ENCODE measurements around the gene C1orf159.

C1orf159 gene

DNA sequence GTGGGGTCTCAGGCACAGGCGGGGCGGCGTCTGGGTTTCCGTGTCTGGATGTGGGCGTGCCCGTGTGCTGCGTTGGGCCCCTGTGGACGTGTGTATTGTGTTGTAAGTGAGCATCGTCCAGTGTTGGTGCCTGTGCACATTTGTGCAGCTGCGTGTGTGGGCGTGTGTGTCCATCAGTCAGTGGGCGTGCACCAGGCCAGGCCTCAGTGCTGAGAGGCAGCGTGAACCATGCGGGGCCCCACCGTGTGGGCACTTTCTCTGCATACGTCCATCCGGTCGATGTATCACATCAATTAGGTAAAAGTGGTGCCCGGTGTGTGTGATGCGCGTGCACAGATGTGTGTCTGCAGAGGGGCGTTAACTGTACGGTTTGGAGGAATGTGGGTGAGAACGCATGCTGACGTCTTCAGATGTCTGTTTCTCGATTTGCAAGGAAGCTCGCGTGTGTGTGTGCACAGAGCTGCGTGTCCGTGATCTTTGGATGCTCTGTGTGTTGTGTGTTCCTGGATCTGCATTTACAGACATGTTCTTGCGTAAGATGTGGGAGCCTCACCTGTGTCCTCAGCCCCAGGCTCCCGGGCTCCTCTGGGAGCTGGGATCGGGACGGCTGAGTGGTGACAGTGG lies 71.3 kb downstream of the C1orf159 start:
- H3K4me1 ChIP-seq (ENCODE audit: control insufficient read depth in 1 of 2, insufficient read depth in 1 of 2, low read depth in 1 of 2, low read length in 1 of 2): peaks cover 7 to 8% of the 10 kb centered on the region in 2 experiments
- H3K36me3 ChIP-seq: no peaks in the 10 kb centered on the region
- H3K9me3 ChIP-seq: no peaks in the 10 kb centered on the region
- H3K4me3 ChIP-seq (ENCODE audit: low read depth in 1 of 2, low read length in 1 of 2): no peak overlapping the region
- no peak overlapping the region for H3K27ac ChIP-seq
- TF ChIP-seq, protein P1, sequence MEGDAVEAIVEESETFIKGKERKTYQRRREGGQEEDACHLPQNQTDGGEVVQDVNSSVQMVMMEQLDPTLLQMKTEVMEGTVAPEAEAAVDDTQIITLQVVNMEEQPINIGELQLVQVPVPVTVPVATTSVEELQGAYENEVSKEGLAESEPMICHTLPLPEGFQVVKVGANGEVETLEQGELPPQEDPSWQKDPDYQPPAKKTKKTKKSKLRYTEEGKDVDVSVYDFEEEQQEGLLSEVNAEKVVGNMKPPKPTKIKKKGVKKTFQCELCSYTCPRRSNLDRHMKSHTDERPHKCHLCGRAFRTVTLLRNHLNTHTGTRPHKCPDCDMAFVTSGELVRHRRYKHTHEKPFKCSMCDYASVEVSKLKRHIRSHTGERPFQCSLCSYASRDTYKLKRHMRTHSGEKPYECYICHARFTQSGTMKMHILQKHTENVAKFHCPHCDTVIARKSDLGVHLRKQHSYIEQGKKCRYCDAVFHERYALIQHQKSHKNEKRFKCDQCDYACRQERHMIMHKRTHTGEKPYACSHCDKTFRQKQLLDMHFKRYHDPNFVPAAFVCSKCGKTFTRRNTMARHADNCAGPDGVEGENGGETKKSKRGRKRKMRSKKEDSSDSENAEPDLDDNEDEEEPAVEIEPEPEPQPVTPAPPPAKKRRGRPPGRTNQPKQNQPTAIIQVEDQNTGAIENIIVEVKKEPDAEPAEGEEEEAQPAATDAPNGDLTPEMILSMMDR (IDR thresholded peaks at IDR 0.05): no peak
- H3K27me3 ChIP-seq: peaks cover 40% of the 10 kb centered on the region

DNA sequence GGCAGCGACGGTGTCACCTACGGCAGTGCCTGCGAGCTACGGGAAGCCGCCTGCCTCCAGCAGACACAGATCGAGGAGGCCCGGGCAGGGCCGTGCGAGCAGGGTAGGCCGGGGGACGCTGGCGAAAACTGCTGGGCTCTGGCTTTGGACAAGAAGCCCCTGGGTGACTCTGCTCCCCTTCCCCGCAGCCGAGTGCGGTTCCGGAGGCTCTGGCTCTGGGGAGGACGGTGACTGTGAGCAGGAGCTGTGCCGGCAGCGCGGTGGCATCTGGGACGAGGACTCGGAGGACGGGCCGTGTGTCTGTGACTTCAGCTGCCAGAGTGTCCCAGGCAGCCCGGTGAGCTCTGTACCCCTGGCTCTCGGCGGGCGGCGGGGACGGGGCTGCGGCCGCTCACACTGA lies 72.0 kb downstream of the C1orf159 start:
- no peaks in the 10 kb centered on the region for H3K36me3 ChIP-seq
- peaks cover 7 to 8% of the 10 kb centered on the region in 2 experiments for H3K4me1 ChIP-seq (ENCODE audit: control insufficient read depth in 1 of 2, insufficient read depth in 1 of 2, low read depth in 1 of 2, low read length in 1 of 2)
- no peak overlapping the region for H3K4me3 ChIP-seq (ENCODE audit: low read depth in 1 of 2, low read length in 1 of 2)
- peaks cover 47% of the 10 kb centered on the region for H3K27me3 ChIP-seq
- no peaks in the 10 kb centered on the region for H3K9me3 ChIP-seq
- H3K27ac ChIP-seq: no peak overlapping the region
- TF ChIP-seq, protein P1 (IDR thresholded peaks at IDR 0.05): no peak

DNA sequence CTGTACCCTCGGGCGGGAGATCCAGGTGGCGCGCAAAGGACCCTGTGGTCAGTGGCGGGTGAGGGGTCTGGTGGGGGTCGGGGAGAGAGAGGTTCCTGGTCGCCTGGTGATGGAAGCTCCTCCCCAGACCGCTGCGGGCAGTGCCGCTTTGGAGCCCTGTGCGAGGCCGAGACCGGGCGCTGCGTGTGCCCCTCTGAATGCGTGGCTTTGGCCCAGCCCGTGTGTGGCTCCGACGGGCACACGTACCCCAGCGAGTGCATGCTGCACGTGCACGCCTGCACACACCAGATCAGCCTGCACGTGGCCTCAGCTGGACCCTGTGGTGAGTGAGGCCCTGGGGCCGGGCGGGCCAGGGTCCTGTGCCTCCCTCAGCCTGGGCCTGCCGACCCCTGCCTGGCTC lies 72.5 kb downstream of the C1orf159 start:
- Histone ChIP-seq H3K27ac (no peak overlapping the region), H3K4me3 (ENCODE audit: low read depth in 1 of 2, low read length in 1 of 2) (no peak overlapping the region), H3K9me3 (no peaks in the 10 kb centered on the region), H3K4me1 (ENCODE audit: control insufficient read depth in 1 of 2, insufficient read depth in 1 of 2, low read depth in 1 of 2, low read length in 1 of 2) (peaks cover 7 to 8% of the 10 kb centered on the region in 2 experiments), H3K27me3 (peaks cover 52% of the 10 kb centered on the region), H3K36me3 (no peaks in the 10 kb centered on the region)
- TF ChIP-seq, protein P1 (IDR thresholded peaks at IDR 0.05): no peak

DNA sequence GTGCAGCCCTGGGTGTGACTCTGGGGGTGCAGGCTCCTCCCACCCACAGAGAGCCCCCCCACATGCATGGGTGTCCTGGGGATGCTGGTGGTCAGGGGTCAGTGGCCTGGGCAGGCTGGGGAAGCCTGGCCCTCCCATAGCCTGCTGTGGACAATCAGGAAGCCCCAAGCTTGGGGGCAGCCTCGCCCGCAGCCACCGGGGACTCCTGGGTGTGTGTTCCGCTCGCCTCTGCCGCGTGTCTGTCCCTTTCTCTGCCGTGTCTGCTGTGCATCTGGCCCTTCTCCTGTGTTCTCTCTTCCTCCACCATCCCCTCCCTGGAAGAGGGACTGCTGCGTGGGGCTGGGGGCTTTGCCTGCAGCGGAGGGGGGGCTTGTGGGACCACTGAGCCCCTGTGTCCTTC lies 73.1 kb downstream of the C1orf159 start:
- Histone ChIP-seq H3K9me3 (no peaks in the 10 kb centered on the region), H3K36me3 (no peaks in the 10 kb centered on the region), H3K27ac (no peak overlapping the region), H3K27me3 (peaks cover 58% of the 10 kb centered on the region), H3K4me1 (ENCODE audit: control insufficient read depth in 1 of 2, insufficient read depth in 1 of 2, low read depth in 1 of 2, low read length in 1 of 2) (peaks cover 7 to 8% of the 10 kb centered on the region in 2 experiments), H3K4me3 (ENCODE audit: low read depth in 1 of 2, low read length in 1 of 2) (no peak overlapping the region)
- TF ChIP-seq, protein P1 (IDR thresholded peaks at IDR 0.05): no peak

DNA sequence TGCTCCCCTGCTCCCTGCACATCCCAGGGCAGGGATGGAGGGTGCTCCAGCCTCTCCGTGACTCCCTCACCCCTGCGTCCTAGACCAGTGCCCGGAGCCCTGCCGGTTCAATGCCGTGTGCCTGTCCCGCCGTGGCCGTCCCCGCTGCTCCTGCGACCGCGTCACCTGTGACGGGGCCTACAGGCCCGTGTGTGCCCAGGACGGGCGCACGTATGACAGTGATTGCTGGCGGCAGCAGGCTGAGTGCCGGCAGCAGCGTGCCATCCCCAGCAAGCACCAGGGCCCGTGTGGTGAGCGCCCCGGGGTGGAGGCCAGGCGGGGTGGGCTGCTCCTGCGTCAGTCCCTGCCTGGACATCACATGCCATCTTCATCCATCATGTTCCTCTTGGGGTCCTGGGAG lies 74.0 kb downstream of the C1orf159 start:
- Histone ChIP-seq H3K4me3 (ENCODE audit: low read depth in 1 of 2, low read length in 1 of 2) (no peak overlapping the region), H3K36me3 (no peaks in the 10 kb centered on the region), H3K4me1 (ENCODE audit: control insufficient read depth in 1 of 2, insufficient read depth in 1 of 2, low read depth in 1 of 2, low read length in 1 of 2) (peaks cover 7 to 8% of the 10 kb centered on the region in 2 experiments), H3K27me3 (peaks cover 66% of the 10 kb centered on the region), H3K27ac (no peak overlapping the region), H3K9me3 (no peaks in the 10 kb centered on the region)
- TF ChIP-seq, protein P1 (IDR thresholded peaks at IDR 0.05): no peak

Measured in neutrophil (primary cell).